HEK293T (cell line): Measurements from ENCODE around the gene ANAPC16.

ENCODE experiments used
- ARNT ChIP-seq: fragments of 450-650 bp; IDR thresholded peaks from 2 replicates; pipeline ENCODE4 v1.6.1; 2017; ENCODE audit warnings: mild to moderate bottlenecking
- FOXK2 ChIP-seq: fragments of 450-650 bp; IDR thresholded peaks from 2 replicates; pipeline ENCODE4 v1.6.1; 2016; ENCODE audit warnings: mild to moderate bottlenecking
- FOXM1 ChIP-seq: fragments of 450-650 bp; IDR thresholded peaks from 2 replicates; pipeline ENCODE4 v1.6.1; 2017; ENCODE audit warnings: mild to moderate bottlenecking, borderline replicate concordance
- LEF1 ChIP-seq: fragments of 450-650 bp; IDR thresholded peaks from 2 replicates; pipeline ENCODE4 v1.6.1; 2017; ENCODE audit warnings: mild to moderate bottlenecking, borderline replicate concordance
- PKNOX1 ChIP-seq: fragments of 450-650 bp; IDR thresholded peaks from 2 replicates; pipeline ENCODE4 v1.6.1; 2016
- SP1 ChIP-seq: fragments of 450-650 bp; IDR thresholded peaks from 2 replicates; pipeline ENCODE4 v1.6.1; 2017
- TARDBP ChIP-seq: fragments of 450-650 bp; IDR thresholded peaks from 2 replicates; pipeline ENCODE4 v1.6.1; 2016
- ZNF384 ChIP-seq: fragments of 450-650 bp; IDR thresholded peaks from 2 replicates; pipeline ENCODE4 v1.6.1; 2016

- TF ChIP-seq PKNOX1 (no peak), ARNT (no peak), FOXM1 (no peak), FOXK2 (no peak), ZNF384 (no peak), SP1 (no peak), TARDBP (no peak), LEF1 (no peak)
Observed at GRCh38 chr10:72245949-72246525, 30.2 kb downstream of the ANAPC16 start.
